ENCODE measurements around the gene SLC16A2. TPM values are rescaled to one million over a fixed set of nuclear protein-coding genes. Genes with fewer than 3 reads are reported as not detected.
"Not testable (repeated sequence)": the region's sequence is repeated elsewhere in the genome, so short reads cannot be mapped to it uniquely, and the experiment has no call there.

The SLC16A2 gene
- total and polyA plus RNA-seq, 10 of the 15 experiments (the other 5 are each of a cell fraction or from before 2014, with no cell fraction given), result 0.08 to 0.13 TPM; not detected in 8

GRCh38 chrX:74473116-74473515 lies 51.8 kb downstream of the SLC16A2 start:
- H4K20me1 ChIP-seq (ENCODE audit: control insufficient read depth, insufficient read depth); intact Hi-C loops (cut with micrococcal nuclease; ENCODE audit: unreplicated experiment); ATAC-seq; in situ Hi-C loops (cut with MboI); H3K36me3 ChIP-seq (ENCODE audit: control insufficient read depth in 2 of 2, insufficient read depth in 2 of 2, low read length in 1 of 2); BruUV-seq (replicated peaks); RAD21 ChIA-PET (ENCODE audit: unreplicated experiment); H3K27me3 ChIP-seq (replicated peaks in 1 of 2; ENCODE audit: control insufficient read depth in 2 of 2, insufficient read depth in 2 of 2, low read length in 1 of 2); DNase-seq (ENCODE audit: low read depth, low spot score); H3K27ac ChIP-seq (ENCODE audit: control insufficient read depth, insufficient read depth); H3K9ac ChIP-seq (ENCODE audit: control insufficient read depth, insufficient read depth, low read length); H2AFZ ChIP-seq (ENCODE audit: control insufficient read depth, low read depth, low read length); SMC1A ChIA-PET (ENCODE audit: uncharacterized antibody, unreplicated experiment); H3K4me2 ChIP-seq (ENCODE audit: control insufficient read depth, insufficient read depth); FAIRE-seq; CTCF ChIA-PET; H3K4me1 ChIP-seq (ENCODE audit: control insufficient read depth, insufficient read depth, low read length); H3K4me3 ChIP-seq; H3K9me3 ChIP-seq (replicated peaks; ENCODE audit: control insufficient read depth, insufficient read depth, low read length); POLR2A ChIA-PET; H3K79me2 ChIP-seq (ENCODE audit: control insufficient read depth, insufficient read depth, low read length): not testable (repeated sequence)
- 0% methylated on average over 2 of the region's 2 CpGs for WGBS (ENCODE audit: insufficient coverage, insufficient replicate concordance, low lambda C conversion rate, missing lambda C conversion rate)

DNA sequence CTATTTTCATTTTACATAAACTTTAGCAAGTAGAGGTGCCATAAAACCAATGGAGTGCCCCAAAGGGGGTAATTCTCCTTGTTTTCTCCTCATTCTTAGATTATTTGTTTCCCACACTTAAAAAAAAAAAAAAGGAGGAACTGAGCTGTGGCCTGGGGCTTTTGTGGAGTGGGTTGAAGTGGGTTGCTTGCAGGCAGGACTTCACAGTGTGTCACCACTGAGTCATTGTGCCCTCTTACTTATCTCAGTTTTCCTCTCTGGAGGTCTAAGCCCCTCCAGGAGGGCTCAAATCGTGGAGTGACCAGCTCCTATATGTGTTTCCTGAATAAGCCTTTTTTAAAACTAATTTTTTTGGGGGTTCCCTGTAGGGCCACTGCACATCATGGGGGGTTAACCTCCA lies 69.0 kb downstream of the SLC16A2 start:
- WGBS (ENCODE audit: insufficient coverage, insufficient replicate concordance, low lambda C conversion rate, missing lambda C conversion rate), result 0% methylated on average over 1 of the region's 1 CpG
- Histone ChIP-seq H3K4me1 (ENCODE audit: control insufficient read depth, insufficient read depth, low read length) (no peaks in the 10 kb centered on the region), H4K20me1 (ENCODE audit: control insufficient read depth, insufficient read depth) (no peaks in the 10 kb centered on the region), H3K36me3 (ENCODE audit: control insufficient read depth in 2 of 2, insufficient read depth in 2 of 2, low read length in 1 of 2) (no peaks in the 10 kb centered on the region), H3K27ac (ENCODE audit: control insufficient read depth, insufficient read depth) (no peak overlapping the region), H3K27me3 (replicated peaks in 1 of 2; ENCODE audit: control insufficient read depth in 2 of 2, insufficient read depth in 2 of 2, low read length in 1 of 2) (no peaks in the 10 kb centered on the region), H3K4me3 (no peak overlapping the region), H3K9me3 (replicated peaks; ENCODE audit: control insufficient read depth, insufficient read depth, low read length) (no peaks in the 10 kb centered on the region), H3K79me2 (ENCODE audit: control insufficient read depth, insufficient read depth, low read length) (no peaks in the 10 kb centered on the region), H2AFZ (ENCODE audit: control insufficient read depth, low read depth, low read length) (no peak overlapping the region), H3K9ac (ENCODE audit: control insufficient read depth, insufficient read depth, low read length) (no peak overlapping the region), H3K4me2 (ENCODE audit: control insufficient read depth, insufficient read depth) (no peak overlapping the region)
- in situ Hi-C loops (cut with MboI), result no loop called here
- BruUV-seq (replicated peaks), result no TSS peak
- no peak for DNase-seq (ENCODE audit: low read depth, low spot score)
- TF ChIP-seq SPI1 (IDR thresholded peaks at IDR 0.05; ENCODE audit: borderline replicate concordance, insufficient read depth, low read depth, low read length), result peak; percentile 47; the same call in 1 of the 2 replicates
- no peak for TF ChIP-seq NR2C2 (IDR thresholded peaks at IDR 0.05; ENCODE audit: borderline replicate concordance, control insufficient read depth, insufficient read length, low read depth)
- no peak for FAIRE-seq
- ChIA-PET RAD21 (ENCODE audit: unreplicated experiment) (no interaction called here), POLR2A (no interaction called here), CTCF (interaction anchor here (0.8 kb wide), 1 partner anchor 106 kb away, joined by 3 read pairs; no protein-coding TSS in a partner anchor), SMC1A (ENCODE audit: uncharacterized antibody, unreplicated experiment) (interaction anchor here (1.0 kb wide), 1 partner anchor 56 kb away, joined by 3 read pairs; no protein-coding TSS in a partner anchor)
- intact Hi-C loops (cut with micrococcal nuclease; ENCODE audit: unreplicated experiment), result no loop called here
- ATAC-seq, result no peak
